HG02623 (cell line): Measurements from ENCODE around the gene THOC7.
A peak's percentile ranks its signal among the peaks of the same experiment; 100 is the strongest.

Experiments
- ATAC-seq: cut with Tn5 transposase; IDR thresholded peaks from one replicate; pipeline ENCODE4 v1.9.1; 2021; ENCODE audit warnings: moderate library complexity; ENCODE audit not compliant: unreplicated experiment

Gene THOC7

GRCh38 chr3:63863150-63864007, at the start of gene THOC7, which contains the start of gene ATXN7:
Gene THOC7, minus strand, starts transcription at chr3:63863805. Its CDS starts 15 bp downstream, at chr3:63863790.
Gene ATXN7, plus strand, starts transcription at chr3:63863867. Its CDS starts 48,732 bp downstream, at chr3:63912599.
- ATAC-seq, result peak; percentile 70

DNA sequence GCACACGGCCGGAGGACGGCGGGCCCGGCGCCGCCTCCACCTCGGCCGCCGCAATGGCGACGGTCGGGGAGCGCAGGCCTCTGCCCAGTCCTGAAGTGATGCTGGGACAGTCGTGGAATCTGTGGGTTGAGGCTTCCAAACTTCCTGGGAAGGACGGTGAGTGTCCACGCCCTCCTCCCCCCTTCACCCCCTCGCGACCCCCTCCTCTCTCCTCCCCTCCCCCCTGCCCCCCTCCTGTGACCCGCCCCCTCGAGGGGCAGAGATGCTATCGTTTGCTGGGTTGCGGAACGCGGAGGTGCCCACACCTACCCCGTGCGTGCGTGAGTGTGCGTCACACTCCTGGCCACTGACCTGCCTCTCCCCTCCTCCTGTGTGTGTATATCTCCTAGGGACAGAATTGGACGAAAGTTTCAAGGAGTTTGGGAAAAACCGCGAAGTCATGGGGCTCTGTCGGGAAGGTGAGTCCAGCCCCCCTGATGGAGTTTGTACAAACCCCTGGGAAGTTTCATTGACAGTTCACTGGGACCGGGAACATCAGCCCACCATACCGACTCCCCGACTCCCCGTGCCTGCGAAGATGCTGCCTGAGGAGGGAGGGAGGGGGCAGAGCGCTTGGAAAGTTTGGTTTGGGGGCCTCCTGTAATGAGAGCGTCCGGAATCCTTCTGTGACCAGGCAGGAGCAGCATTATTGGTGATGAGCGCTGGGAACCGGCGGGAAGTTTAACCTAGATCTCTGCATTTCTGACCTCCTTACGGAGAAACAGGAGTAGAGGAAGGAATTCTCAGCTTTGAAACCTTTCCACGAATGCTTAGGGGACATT, 49.4 kb upstream of the THOC7 start:
- ATAC-seq, result peak; percentile 17

GRCh38 chr3:63911873-63912767, 48.5 kb upstream of the THOC7 start, which contains the start of gene SCAANT1:
Gene SCAANT1, minus strand, starts transcription at chr3:63912383.
- peak; percentile 73 for ATAC-seq

- peak; percentile 18 for ATAC-seq
These were observed 47.9 kb upstream of the THOC7 start for GRCh38 chr3:63911509-63911872.

GRCh38 chr3:63910891-63911290, 47.3 kb upstream of the THOC7 start:
- no peak for ATAC-seq

DNA sequence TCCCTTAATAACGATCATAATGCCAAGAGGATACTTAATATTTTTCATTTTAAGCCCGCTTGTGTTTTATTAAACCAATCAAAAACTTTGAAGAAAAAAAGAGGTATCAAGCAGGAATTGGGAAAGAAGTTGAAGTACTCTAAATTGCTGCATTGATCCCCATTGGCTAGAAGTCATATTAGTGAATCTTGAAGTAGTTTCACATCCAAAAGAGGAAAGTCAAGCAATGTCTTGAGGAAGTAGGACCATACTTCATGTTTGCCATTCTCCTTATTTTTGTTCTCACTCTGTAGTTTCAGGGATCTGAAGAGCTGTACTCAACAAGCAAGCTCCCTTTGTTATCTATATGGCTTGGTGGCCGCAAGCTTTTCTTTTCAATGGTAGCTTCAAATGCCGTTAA, 46.4 kb upstream of the THOC7 start:
- ATAC-seq, result no peak

GRCh38 chr3:63909431-63909830, 45.8 kb upstream of the THOC7 start:
- no peak for ATAC-seq

DNA sequence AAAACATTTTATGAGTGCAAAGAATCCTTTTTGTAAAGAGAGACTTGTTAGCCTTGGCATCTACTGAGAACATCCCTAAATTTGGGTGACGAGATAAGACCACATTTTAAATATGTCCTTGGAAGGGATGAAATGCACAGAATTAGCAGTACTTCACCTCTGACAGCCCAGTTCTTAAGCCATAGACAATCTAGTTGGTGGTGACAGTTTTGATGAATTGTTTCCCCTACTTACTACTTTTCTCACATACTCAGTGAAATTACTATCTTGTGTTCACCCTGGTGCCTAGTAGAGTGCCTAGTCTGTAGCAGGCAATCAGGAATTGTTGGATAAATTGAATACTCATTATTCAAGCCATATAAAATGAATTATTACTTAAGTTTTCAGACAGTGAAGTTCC, 45.2 kb upstream of the THOC7 start:
- ATAC-seq, result no peak

DNA sequence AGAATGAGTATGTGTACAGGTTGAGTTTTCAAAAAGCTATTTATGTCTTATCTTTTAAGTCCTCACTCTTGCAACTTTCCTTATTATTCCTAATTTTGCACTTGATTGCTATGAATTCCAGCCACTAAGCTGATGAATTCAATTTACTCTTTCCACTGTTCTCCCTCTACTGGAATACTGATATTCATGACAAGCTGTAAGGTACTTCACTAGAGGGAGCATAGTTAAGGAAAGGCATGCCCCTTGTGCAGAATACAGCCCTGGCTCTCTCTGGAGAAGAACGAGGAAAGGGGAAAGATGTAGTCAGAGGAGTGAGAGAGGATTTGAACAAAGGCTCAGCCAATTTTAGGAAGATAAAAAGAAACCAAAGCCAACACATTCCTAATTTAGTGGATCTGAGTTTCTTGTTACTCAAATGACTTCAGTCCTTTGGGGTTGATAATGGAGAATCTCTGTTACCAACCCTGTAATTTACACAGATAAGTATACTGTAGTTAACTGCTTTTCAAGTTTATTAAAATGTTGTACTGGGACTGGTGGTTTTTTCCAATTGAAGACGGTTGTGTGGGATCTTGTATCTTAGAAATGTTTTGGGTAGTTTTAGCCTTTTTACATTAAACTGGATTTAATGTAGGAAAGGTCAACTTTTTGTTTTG, 44.6 kb upstream of the THOC7 start:
- no peak for ATAC-seq

- ATAC-seq, result no peak
These were observed 42.4 kb upstream of the THOC7 start for GRCh38 chr3:63905731-63906620.

DNA sequence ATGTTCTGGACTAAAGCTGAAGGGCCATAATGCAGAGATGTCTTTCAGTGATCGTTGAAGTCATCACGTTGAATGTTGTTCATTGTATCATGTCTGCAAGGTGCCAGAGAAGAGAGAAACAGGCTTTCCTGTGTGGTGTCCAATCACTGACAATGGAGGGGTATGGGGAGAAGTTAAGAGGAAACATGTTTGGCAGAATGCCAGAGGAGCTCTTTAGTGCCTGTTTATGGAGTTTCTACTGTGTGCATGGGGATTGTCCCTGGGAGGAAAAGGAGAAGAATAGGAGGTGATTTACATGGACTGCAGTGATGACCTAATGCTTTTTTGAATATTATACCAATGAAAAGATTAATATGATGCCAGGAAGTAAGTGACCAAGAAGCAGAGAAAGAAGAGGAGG, 36.9 kb upstream of the THOC7 start:
- no peak for ATAC-seq

DNA sequence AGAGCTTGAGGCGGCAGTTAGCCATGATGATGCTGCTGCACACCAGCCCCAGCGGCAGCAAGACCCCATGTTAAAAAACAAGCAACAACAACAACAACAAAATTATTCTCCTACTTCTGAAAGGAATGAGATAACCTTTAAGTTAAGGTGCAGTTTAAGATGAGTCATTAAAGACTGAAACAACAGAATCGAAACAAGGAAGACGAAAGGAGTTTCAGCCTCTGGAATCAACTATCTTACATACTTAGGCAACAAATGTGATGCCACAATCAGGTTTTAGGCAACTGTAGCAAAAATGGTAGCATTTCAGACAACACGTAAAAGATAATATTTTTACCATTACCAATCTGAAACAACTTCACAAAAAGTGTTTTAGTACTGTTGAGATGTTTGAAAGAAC, 36.4 kb upstream of the THOC7 start:
- no peak for ATAC-seq

DNA sequence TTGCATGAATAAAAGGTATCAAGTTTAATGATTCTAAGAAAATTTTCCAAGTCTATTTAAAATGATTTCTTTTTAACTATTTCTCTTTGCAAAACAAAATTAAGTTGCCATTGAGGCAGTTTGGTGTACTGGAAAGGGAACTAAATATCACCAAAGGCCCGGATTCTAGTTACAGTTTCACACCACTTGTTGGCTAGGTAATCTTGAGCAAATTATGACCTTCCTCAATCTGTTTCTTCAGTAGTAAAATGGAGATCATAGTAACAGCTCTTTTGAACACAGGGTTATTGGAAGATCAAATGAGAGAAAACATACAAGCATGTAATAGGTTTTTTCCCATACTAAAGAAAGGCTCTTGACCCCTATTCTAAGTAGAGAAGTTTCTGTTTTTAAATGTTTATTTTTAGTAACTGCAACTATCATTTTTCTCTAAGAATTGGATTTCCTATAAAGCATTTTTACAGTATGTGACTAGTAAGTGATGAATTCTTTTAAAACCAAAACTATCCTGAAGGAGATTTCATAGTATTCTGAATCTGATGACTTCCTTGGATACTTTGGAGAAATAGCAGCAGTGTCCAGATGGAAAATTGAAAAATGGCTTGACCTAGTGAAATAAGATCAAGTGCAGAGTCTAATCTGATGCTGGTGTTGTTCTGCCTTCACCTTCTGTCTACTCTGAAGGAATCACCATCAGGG, 32.9 kb upstream of the THOC7 start:
- peak; percentile 59 for ATAC-seq

- no peak for ATAC-seq
These were observed 32.0 kb upstream of the THOC7 start for GRCh38 chr3:63895422-63896189.

DNA sequence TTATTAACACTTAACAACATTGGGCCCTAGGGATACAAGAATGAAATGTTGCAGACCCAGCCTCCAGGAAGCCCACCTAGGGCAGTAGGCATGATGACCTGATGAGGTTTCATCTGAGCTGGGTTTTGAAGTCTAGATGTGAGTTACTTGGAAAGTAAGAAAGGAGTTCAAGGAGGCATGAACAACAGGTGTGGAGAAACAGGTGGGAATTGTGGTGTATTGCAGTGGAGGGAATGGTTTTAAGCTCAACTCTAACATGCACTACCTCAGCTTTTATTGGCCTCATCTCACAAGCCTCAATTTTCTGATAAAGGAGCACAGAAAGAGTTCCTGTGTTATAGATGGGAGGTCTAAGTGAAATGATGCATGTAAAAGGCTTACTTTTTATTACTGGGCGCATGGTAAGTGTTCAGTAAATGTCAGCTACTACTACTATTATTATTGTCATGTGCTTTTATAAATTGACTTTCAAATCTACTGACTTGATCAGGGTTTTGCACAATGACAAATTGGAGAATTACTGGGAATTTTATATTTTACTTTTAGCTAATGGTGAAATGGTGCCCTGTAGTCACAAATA, 29.3 kb upstream of the THOC7 start:
- no peak for ATAC-seq

DNA sequence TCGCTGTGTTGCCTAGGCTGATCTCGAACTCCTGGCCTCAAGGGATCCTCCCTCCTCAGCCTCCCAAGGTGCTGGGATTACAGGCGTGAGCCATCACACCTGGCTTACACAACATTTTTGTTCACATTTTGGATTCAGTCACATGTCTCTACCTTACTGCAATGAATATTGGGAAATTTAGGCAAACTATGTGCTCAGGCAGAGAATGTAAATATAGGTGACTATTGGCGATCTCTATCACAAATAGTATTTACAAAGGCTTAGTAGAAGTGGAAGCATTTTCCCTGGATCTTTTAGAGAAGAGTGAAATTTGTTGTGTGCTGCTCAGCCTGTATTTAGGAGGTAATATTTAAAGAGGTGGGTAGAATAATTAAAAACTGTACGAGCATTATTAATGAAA, 27.9 kb upstream of the THOC7 start:
- ATAC-seq, result no peak

GRCh38 chr3:63886858-63887257, 23.3 kb upstream of the THOC7 start:
- ATAC-seq, result no peak

- no peak for ATAC-seq
These were observed 17.0 kb upstream of the THOC7 start for GRCh38 chr3:63880653-63881052.
